HUDEP-2 (cell line): ENCODE results near the gene ZNF337.
"Not testable (repeated sequence)": the region's sequence is repeated elsewhere in the genome, so short reads cannot be mapped to it uniquely, and the experiment has no call there.

ENCODE experiments used
- DNase-seq, 76 experiments: peaks; one replicate each; lab custom pipeline; 2025; ENCODE audit not compliant: unreplicated experiment in 76 of 76; lab: John Stamatoyannopoulos, UW

The ZNF337 gene

GRCh38 chr20:25632940-25633790 is 63.5 kb downstream of the ZNF337 start:
- no peak for DNase-seq

GRCh38 chr20:25630615-25631014 is 66.0 kb downstream of the ZNF337 start:
- DNase-seq, result not testable (repeated sequence)

GRCh38 chr20:25629816-25630499 is 66.7 kb downstream of the ZNF337 start:
- DNase-seq, result no peak

GRCh38 chr20:25626779-25627178 is 69.9 kb downstream of the ZNF337 start:
- no peak for DNase-seq

GRCh38 chr20:25624500-25624939 is 72.1 kb downstream of the ZNF337 start:
- DNase-seq, result peak in 9 of 76 experiments; percentile 18 to 84 (median 31)
